ENCODE data around the gene GRN. TPM values are rescaled to one million over a fixed set of nuclear protein-coding genes. Genes with fewer than 3 reads are reported as not detected.

The GRN gene
- total and polyA plus RNA-seq, 9 of the 15 experiments (the other 6 are each of a cell fraction or from before 2014, with no cell fraction given) = 5.4 to 75.3 (median 20.7) TPM

DNA sequence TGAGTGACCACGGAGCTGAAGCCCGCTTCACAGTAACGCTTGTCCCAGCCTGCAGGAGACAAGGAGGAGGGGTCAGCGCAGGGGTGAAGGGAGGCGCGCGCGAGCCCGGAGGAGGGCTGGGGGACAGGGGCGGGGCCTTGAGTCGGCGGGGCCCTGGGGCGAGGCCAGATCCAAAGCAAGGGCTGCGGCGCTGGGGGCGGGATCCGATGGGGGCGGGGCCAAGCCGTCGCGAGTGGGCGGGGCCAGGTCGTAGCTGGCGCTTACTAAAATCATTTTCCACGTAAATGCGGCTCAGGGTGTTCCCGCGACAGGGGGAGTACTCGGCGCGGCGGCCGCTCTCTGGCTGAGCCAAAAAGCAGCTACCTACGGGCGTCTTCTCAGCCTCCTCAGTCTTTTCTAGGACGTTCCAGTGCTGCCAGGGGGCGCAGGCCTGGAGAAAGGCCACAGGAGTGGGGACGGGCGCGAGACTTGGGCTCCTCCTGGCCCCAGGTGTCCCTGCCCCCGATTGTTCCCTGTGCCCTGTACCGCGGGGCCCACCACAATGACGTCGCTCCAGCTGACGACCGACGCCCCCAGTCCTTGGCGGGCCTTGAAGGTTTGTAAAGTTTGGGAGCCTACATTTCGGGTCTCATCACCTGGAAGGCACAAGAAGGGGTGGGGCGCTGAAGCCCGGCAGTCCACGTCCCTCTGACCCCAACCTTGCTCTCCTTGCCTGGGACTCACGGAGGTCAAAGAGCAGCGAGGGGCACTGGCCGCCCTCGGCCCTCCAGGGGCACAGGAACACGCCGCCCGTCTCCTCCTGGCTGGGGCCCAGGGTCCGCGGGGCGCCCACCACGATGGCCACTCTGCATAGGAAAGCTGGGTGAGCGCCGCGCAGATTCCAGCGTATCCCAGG, 40.4 kb downstream of the GRN start (continued):
- TF ChIP-seq, protein P1, sequence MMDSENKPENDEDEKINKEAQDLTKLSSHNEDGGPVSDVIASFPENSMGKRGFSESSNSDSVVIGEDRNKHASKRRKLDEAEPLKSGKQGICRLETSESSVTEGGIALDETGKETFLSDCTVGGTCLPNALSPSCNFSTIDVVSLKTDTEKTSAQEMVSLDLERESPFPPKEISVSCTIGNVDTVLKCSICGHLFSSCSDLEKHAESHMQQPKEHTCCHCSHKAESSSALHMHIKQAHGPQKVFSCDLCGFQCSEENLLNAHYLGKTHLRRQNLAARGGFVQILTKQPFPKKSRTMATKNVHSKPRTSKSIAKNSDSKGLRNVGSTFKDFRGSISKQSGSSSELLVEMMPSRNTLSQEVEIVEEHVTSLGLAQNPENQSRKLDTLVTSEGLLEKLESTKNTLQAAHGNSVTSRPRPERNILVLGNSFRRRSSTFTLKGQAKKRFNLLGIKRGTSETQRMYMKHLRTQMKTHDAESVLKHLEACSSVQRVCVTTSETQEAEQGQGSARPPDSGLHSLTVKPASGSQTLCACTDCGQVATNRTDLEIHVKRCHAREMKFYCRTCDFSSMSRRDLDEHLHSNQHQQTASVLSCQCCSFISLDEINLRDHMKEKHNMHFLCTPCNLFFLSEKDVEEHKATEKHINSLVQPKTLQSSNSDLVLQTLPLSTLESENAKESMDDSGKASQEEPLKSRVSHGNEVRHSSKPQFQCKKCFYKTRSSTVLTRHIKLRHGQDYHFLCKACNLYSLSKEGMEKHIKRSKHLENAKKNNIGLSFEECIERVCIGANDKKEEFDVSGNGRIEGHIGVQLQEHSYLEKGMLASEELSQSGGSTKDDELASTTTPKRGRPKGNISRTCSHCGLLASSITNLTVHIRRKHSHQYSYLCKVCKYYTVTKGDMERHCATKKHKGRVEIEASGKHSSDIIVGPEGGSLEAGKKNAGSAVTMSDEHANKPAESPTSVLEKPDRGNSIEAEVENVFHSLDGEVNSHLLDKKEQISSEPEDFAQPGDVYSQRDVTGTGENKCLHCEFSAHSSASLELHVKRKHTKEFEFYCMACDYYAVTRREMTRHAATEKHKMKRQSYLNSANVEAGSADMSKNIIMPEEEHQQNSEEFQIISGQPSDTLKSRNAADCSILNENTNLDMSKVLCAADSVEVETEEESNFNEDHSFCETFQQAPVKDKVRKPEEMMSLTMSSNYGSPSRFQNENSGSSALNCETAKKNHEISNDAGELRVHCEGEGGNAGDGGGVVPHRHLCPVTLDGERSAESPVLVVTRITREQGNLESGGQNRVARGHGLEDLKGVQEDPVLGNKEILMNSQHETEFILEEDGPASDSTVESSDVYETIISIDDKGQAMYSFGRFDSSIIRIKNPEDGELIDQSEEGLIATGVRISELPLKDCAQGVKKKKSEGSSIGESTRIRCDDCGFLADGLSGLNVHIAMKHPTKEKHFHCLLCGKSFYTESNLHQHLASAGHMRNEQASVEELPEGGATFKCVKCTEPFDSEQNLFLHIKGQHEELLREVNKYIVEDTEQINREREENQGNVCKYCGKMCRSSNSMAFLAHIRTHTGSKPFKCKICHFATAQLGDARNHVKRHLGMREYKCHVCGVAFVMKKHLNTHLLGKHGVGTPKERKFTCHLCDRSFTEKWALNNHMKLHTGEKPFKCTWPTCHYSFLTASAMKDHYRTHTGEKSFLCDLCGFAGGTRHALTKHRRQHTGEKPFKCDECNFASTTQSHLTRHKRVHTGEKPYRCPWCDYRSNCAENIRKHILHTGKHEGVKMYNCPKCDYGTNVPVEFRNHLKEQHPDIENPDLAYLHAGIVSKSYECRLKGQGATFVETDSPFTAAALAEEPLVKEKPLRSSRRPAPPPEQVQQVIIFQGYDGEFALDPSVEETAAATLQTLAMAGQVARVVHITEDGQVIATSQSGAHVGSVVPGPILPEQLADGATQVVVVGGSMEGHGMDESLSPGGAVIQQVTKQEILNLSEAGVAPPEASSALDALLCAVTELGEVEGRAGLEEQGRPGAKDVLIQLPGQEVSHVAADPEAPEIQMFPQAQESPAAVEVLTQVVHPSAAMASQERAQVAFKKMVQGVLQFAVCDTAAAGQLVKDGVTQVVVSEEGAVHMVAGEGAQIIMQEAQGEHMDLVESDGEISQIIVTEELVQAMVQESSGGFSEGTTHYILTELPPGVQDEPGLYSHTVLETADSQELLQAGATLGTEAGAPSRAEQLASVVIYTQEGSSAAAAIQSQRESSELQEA (IDR thresholded peaks at IDR 0.05; ENCODE audit: low read depth) = no peak
- TF ChIP-seq POLR2H (tag; IDR thresholded peaks at IDR 0.05; ENCODE audit: low read depth) = no peak; the same call in 1 of the 2 replicates
- TF ChIP-seq, protein P2, sequence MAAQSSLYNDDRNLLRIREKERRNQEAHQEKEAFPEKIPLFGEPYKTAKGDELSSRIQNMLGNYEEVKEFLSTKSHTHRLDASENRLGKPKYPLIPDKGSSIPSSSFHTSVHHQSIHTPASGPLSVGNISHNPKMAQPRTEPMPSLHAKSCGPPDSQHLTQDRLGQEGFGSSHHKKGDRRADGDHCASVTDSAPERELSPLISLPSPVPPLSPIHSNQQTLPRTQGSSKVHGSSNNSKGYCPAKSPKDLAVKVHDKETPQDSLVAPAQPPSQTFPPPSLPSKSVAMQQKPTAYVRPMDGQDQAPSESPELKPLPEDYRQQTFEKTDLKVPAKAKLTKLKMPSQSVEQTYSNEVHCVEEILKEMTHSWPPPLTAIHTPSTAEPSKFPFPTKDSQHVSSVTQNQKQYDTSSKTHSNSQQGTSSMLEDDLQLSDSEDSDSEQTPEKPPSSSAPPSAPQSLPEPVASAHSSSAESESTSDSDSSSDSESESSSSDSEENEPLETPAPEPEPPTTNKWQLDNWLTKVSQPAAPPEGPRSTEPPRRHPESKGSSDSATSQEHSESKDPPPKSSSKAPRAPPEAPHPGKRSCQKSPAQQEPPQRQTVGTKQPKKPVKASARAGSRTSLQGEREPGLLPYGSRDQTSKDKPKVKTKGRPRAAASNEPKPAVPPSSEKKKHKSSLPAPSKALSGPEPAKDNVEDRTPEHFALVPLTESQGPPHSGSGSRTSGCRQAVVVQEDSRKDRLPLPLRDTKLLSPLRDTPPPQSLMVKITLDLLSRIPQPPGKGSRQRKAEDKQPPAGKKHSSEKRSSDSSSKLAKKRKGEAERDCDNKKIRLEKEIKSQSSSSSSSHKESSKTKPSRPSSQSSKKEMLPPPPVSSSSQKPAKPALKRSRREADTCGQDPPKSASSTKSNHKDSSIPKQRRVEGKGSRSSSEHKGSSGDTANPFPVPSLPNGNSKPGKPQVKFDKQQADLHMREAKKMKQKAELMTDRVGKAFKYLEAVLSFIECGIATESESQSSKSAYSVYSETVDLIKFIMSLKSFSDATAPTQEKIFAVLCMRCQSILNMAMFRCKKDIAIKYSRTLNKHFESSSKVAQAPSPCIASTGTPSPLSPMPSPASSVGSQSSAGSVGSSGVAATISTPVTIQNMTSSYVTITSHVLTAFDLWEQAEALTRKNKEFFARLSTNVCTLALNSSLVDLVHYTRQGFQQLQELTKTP (IDR thresholded peaks at IDR 0.05; ENCODE audit: low read depth in 1 of 2, partially characterized antibody in 2 of 2) = no peak
- TF ChIP-seq CBX3 (IDR thresholded peaks at IDR 0.05; ENCODE audit: borderline replicate concordance in 1 of 2, low read length in 2 of 2) = no peak
- TF ChIP-seq, protein P3, sequence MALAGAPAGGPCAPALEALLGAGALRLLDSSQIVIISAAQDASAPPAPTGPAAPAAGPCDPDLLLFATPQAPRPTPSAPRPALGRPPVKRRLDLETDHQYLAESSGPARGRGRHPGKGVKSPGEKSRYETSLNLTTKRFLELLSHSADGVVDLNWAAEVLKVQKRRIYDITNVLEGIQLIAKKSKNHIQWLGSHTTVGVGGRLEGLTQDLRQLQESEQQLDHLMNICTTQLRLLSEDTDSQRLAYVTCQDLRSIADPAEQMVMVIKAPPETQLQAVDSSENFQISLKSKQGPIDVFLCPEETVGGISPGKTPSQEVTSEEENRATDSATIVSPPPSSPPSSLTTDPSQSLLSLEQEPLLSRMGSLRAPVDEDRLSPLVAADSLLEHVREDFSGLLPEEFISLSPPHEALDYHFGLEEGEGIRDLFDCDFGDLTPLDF (CRISPR knock-in tag; IDR thresholded peaks at IDR 0.05) = peak; percentile 77
- TF ChIP-seq PML (IDR thresholded peaks at IDR 0.05; ENCODE audit: low read length) = peak; percentile 49; the same call in 1 of the 2 replicates
- 0 out of 2 replicates have a peak, but pooled peaks have one; percentile 47 for TF ChIP-seq HDAC2 (IDR thresholded peaks at IDR 0.05)
- TF ChIP-seq TGIF2 (CRISPR knock-in tag; IDR thresholded peaks at IDR 0.05) = no peak
- TF ChIP-seq CHD1 (IDR thresholded peaks at IDR 0.05; ENCODE audit: low read length) = peak; percentile 69
- TF ChIP-seq ATF7 (IDR thresholded peaks at IDR 0.05) = peak; percentile 73; the same call in 1 of the 2 replicates
- peak; percentile 87 for TF ChIP-seq TBP (optimal IDR thresholded peaks at IDR 0.05; ENCODE audit: low read depth, low read length)
- no peak for TF ChIP-seq ZNF431 (CRISPR knock-in tag; IDR thresholded peaks at IDR 0.05)

Measured in K562 (cell line).